Activated CD4-positive, alpha-beta T cell treated with anti-CD3 and anti-CD28 coated beads, Interleukin-2, amount 10 ng/mL, durations not matched to agents 7 days and 5 days (primary cell): ENCODE data around the gene OSMR. TPM values are rescaled to one million over a fixed set of nuclear protein-coding genes. Genes with fewer than 3 reads are reported as not detected.

Source experiments
- CTCF ChIA-PET: fragments of 350-600 bp; sonication (Branson Sonifier 250); formaldehyde crosslinking; loops from one replicate; lab custom pipeline; 2021; ENCODE audit warnings: antibody characterized with exemption; lab: Charles Lee
- POLR2A ChIA-PET: fragments of 350-600 bp; sonication (Branson Sonifier 250); formaldehyde crosslinking; loops from one replicate; lab custom pipeline; 2021; ENCODE audit warnings: antibody characterized with exemption; lab: Charles Lee
- DNase-seq: peaks from one replicate; pipeline ENCODE4 v3.0.0-alpha.2; 2020
- H3K27ac Mint-ChIP-seq: one replicate; pipeline ENCODE4 v1.8.0; 2021; ENCODE audit warnings: mild to moderate bottlenecking, moderate library complexity, mixed read lengths
- H3K27me3 Mint-ChIP-seq: one replicate; pipeline ENCODE4 v1.8.0; 2021; ENCODE audit warnings: mixed read lengths
- H3K36me3 Mint-ChIP-seq: one replicate; pipeline ENCODE4 v1.8.0; 2021; ENCODE audit warnings: low read depth, mixed read lengths
- H3K4me1 Mint-ChIP-seq: one replicate; pipeline ENCODE4 v1.8.0; 2021; ENCODE audit warnings: mixed read lengths
- H3K4me3 Mint-ChIP-seq: one replicate; pipeline ENCODE4 v1.8.0; 2021; ENCODE audit warnings: mild to moderate bottlenecking, moderate library complexity, mixed read lengths
- H3K9me3 Mint-ChIP-seq: one replicate; pipeline ENCODE4 v1.8.0; 2021; ENCODE audit warnings: mixed read lengths
- total RNA-seq, 2 experiments: library from RNA; stranded (reverse); gene quantifications; one replicate each; pipeline ENCODE4 v1.2.3, GENCODE V29; 2021

Gene OSMR
- total RNA-seq, 2 experiments from 2014 or later: not detected

- Mint-ChIP-seq H3K9me3 (peaks cover 6% of the 10 kb centered on the region), H3K36me3 (no peaks in the 10 kb centered on the region), H3K4me1 (no peaks in the 10 kb centered on the region), H3K27me3 (peaks cover 23% of the 10 kb centered on the region), H3K4me3 (no peak overlapping the region), H3K27ac (no peak overlapping the region)
- CTCF ChIA-PET: no interaction called here
- DNase-seq: no peak
- POLR2A ChIA-PET: no interaction called here
These were observed 21.2 kb downstream of the OSMR start for GRCh38 chr5:38867032-38867398.

DNA sequence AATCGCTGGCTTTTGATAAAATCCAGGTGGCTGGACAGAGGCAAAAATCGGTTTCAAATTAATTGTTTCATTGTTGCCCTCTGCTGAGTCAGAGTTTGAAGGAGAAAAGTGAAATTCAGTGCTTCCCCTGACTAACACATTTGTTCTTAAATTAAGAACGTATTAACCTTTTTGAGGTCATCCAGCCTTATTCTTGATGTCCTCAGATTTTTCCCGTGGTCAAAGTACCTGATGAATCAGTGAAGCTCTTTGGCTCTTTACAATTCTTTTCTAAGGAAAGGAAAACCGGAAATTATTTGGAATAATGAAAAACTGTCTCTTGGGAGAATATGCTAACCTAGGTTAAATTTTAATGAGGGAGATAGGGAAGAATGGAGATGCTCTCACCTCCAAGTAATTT lies 21.6 kb downstream of the OSMR start:
- Mint-ChIP-seq H3K9me3 (peaks cover 6% of the 10 kb centered on the region), H3K4me3 (no peak overlapping the region), H3K27ac (no peak overlapping the region), H3K27me3 (peaks cover 23% of the 10 kb centered on the region), H3K36me3 (no peaks in the 10 kb centered on the region), H3K4me1 (no peaks in the 10 kb centered on the region)
- ChIA-PET POLR2A (no interaction called here), CTCF (no interaction called here)
- no peak for DNase-seq

GRCh38 chr5:38870595-38870994 lies 24.8 kb downstream of the OSMR start:
- Mint-ChIP-seq H3K27me3 (peaks cover 39% of the 10 kb centered on the region), H3K27ac (no peak overlapping the region), H3K4me3 (no peak overlapping the region), H3K9me3 (no peaks in the 10 kb centered on the region), H3K4me1 (no peaks in the 10 kb centered on the region), H3K36me3 (no peaks in the 10 kb centered on the region)
- ChIA-PET POLR2A (no interaction called here), CTCF (interaction anchor here (0.6 kb wide), 1 partner anchor 102 kb away, joined by 3 read pairs; no protein-coding TSS in a partner anchor)
- no peak for DNase-seq

DNA sequence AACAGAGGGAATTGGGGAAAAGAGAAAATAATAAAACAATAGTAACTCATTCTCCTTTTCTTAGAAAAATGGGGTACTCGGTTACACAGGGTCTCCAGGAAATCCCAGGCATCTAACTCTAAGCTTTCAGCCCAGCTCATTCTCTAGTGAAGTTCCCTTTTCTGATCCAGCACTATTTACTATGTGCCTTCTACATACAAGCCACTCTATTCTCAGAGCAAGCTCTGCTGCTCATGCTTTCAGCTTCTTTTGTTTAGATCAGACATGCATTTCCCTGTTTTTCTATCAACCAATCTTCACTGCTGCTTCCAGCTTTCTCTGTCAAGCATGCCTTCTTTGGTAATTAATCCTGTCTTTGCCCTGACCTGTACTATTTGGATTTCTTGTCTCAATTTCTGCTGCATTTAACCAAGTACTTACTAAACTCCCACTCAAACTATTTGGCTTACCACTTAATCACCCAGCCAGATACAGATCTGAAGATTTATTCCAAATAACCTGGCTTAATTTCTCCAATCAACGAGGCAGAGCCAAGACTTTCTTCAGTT lies 25.3 kb downstream of the OSMR start:
- ChIA-PET CTCF (interaction anchor here (0.6 to 1.2 kb wide), 2 partner anchors 10 to 101 kb away, joined by 3 read pairs; no protein-coding TSS in a partner anchor), POLR2A (no interaction called here)
- Mint-ChIP-seq H3K27me3 (peaks cover 45% of the 10 kb centered on the region), H3K9me3 (no peaks in the 10 kb centered on the region), H3K4me3 (no peak overlapping the region), H3K4me1 (no peaks in the 10 kb centered on the region), H3K27ac (no peak overlapping the region), H3K36me3 (no peaks in the 10 kb centered on the region)
- no peak for DNase-seq

GRCh38 chr5:38871790-38872551 lies 26.2 kb downstream of the OSMR start:
- ChIA-PET CTCF (interaction anchor here (1.2 kb wide), 1 partner anchor 9 kb away, joined by 3 read pairs; no protein-coding TSS in a partner anchor), POLR2A (no interaction called here)
- H3K9me3 Mint-ChIP-seq: no peaks in the 10 kb centered on the region
- H3K36me3 Mint-ChIP-seq: no peaks in the 10 kb centered on the region
- no peaks in the 10 kb centered on the region for H3K4me1 Mint-ChIP-seq
- no peak for DNase-seq
- H3K27me3 Mint-ChIP-seq: peaks cover 50% of the 10 kb centered on the region
- H3K4me3 Mint-ChIP-seq: no peak overlapping the region
- H3K27ac Mint-ChIP-seq: no peak overlapping the region

GRCh38 chr5:38872826-38873225 lies 27.0 kb downstream of the OSMR start:
- POLR2A ChIA-PET: no interaction called here
- Mint-ChIP-seq H3K27me3 (peaks cover 52% of the 10 kb centered on the region), H3K4me3 (no peak overlapping the region), H3K36me3 (no peaks in the 10 kb centered on the region), H3K27ac (no peak overlapping the region), H3K9me3 (no peaks in the 10 kb centered on the region), H3K4me1 (no peaks in the 10 kb centered on the region)
- no peak for DNase-seq
- CTCF ChIA-PET: no interaction called here

DNA sequence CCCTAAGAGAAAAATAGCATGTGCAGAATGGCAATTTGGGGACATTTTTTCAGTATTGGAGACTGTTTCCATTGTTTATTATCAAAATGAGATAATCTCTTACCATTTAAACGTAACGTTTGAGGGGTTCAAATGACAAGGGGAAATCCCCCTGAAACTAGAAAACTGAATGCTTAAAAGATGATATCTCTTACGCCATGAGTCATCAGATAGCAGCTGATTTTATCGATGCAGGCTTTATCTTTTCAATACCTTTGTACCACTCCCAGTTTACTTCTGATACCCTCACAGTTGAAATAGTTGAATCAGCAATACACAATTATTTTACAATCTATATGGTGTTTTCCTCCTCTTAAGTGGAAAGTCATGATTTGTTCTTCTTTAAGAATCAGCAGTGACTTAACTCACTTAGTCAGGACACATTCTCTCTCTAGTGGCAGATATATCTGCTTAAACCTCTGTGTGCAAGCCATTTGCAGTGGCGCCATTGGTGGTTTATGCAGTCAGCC lies 29.2 kb downstream of the OSMR start:
- CTCF ChIA-PET: no interaction called here
- H3K27ac Mint-ChIP-seq: no peak overlapping the region
- no peaks in the 10 kb centered on the region for H3K36me3 Mint-ChIP-seq
- no peak for DNase-seq
- H3K9me3 Mint-ChIP-seq: no peaks in the 10 kb centered on the region
- H3K27me3 Mint-ChIP-seq: peaks cover 43% of the 10 kb centered on the region
- POLR2A ChIA-PET: no interaction called here
- H3K4me1 Mint-ChIP-seq: no peaks in the 10 kb centered on the region
- H3K4me3 Mint-ChIP-seq: no peak overlapping the region

DNA sequence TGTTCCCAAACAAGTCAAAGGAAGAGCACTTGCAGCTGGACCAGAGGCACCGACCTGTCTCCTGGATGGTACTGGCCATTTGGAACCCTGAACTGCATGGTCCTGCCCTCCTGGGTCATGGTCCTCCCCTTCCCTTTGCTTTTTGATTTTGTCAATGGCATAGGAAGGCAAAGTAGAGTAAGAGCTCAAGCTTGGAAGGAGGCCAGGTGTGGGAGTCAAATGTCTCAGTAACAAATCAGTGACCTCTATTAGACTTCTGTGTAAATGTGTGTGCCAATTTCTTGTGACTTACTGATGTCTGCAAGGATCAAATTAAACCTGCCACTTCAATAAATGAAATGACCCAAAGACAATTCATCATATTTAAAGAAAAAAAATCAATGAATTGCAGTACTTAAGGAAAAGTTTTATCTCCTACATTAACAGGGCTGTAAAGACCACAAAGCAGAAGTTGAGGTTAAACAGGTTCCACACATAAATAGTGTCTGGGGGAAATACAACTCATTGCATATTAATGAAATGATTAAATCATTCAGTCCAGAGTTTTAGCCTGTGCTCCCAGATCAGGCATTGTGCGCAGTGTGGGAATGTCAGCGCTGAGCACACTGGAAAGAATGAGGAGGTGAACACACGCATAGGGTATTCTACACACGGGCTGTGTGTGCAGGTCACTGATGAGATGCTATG lies 32.7 kb downstream of the OSMR start:
- H3K4me1 Mint-ChIP-seq: no peaks in the 10 kb centered on the region
- H3K9me3 Mint-ChIP-seq: no peaks in the 10 kb centered on the region
- H3K36me3 Mint-ChIP-seq: no peaks in the 10 kb centered on the region
- POLR2A ChIA-PET: no interaction called here
- H3K27me3 Mint-ChIP-seq: peaks cover 32% of the 10 kb centered on the region
- CTCF ChIA-PET: interaction anchor here (1.0 kb wide), 1 partner anchor 437 kb away, joined by 3 read pairs; no protein-coding TSS in a partner anchor
- H3K4me3 Mint-ChIP-seq: no peak overlapping the region
- no peak overlapping the region for H3K27ac Mint-ChIP-seq
- no peak for DNase-seq

DNA sequence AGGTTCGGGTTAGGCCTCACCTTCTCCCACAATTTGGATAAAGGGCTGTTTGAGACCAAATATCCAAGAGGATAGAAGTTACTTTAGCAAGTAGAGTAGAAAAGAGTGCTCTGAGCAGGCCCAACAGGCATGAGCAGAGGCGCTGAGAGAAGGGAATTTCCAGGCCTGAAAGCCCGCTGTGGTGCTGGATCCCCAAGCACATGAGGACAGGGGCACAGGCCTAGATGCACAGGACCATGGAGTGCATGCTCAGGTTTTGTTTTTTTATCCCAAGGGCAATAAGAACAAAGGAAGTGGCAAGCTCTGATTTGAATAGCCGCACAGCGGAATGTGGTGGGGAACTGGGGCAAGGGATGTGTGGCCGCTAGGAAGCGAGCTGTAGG lies 33.3 kb downstream of the OSMR start:
- POLR2A ChIA-PET: no interaction called here
- Mint-ChIP-seq H3K9me3 (no peaks in the 10 kb centered on the region), H3K4me3 (no peak overlapping the region), H3K4me1 (no peaks in the 10 kb centered on the region), H3K36me3 (no peaks in the 10 kb centered on the region), H3K27me3 (peaks cover 31% of the 10 kb centered on the region), H3K27ac (no peak overlapping the region)
- CTCF ChIA-PET: no interaction called here
- no peak for DNase-seq

- DNase-seq: no peak
- Mint-ChIP-seq H3K9me3 (no peaks in the 10 kb centered on the region), H3K4me3 (no peak overlapping the region), H3K27ac (no peak overlapping the region), H3K27me3 (peaks cover 29% of the 10 kb centered on the region), H3K4me1 (no peaks in the 10 kb centered on the region), H3K36me3 (no peaks in the 10 kb centered on the region)
- ChIA-PET POLR2A (no interaction called here), CTCF (no interaction called here)
These were observed 38.0 kb downstream of the OSMR start for GRCh38 chr5:38883842-38884241.

DNA sequence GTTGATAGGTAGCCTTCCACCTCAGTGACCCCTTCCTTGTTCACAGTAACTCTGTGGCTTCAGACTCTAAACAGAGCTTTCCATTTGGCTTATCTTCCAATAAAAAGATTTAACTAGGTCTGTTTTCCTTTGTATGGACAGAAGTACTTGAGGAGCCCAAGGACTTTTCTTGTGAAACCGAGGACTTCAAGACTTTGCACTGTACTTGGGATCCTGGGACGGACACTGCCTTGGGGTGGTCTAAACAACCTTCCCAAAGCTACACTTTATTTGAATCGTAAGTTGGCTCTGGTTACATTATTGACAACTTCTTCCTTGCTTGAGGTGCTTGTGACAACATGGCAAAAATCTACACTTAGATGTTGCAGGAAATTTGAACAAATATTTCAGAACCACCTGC lies 39.4 kb downstream of the OSMR start:
- Mint-ChIP-seq H3K9me3 (no peaks in the 10 kb centered on the region), H3K36me3 (no peaks in the 10 kb centered on the region), H3K4me1 (no peaks in the 10 kb centered on the region), H3K27ac (no peak overlapping the region), H3K27me3 (peaks cover 29% of the 10 kb centered on the region), H3K4me3 (no peak overlapping the region)
- ChIA-PET CTCF (no interaction called here), POLR2A (no interaction called here)
- DNase-seq: no peak

GRCh38 chr5:38888041-38888440 lies 42.2 kb downstream of the OSMR start:
- ChIA-PET POLR2A (no interaction called here), CTCF (no interaction called here)
- Mint-ChIP-seq H3K27me3 (peaks cover 26% of the 10 kb centered on the region), H3K9me3 (no peaks in the 10 kb centered on the region), H3K27ac (no peak overlapping the region), H3K4me1 (no peaks in the 10 kb centered on the region), H3K4me3 (no peak overlapping the region), H3K36me3 (no peaks in the 10 kb centered on the region)
- no peak for DNase-seq

GRCh38 chr5:38889424-38889823 lies 43.6 kb downstream of the OSMR start:
- Mint-ChIP-seq H3K9me3 (no peaks in the 10 kb centered on the region), H3K4me1 (no peaks in the 10 kb centered on the region), H3K27me3 (peaks cover 29% of the 10 kb centered on the region), H3K36me3 (no peaks in the 10 kb centered on the region), H3K4me3 (no peak overlapping the region), H3K27ac (no peak overlapping the region)
- no peak for DNase-seq
- POLR2A ChIA-PET: no interaction called here
- CTCF ChIA-PET: no interaction called here
